HepG2 (cell line): ENCODE results near the gene HSPB6. TPM values are rescaled to one million over a fixed set of nuclear protein-coding genes. Genes with fewer than 3 reads are reported as not detected.

Source experiments
- ZBTB40 ChIP-seq, 2 experiments: fragments of 450-650 bp in 1 of 2; sonication (generic) in 1 of 2; formaldehyde crosslinking in 1 of 2; IDR thresholded peaks; 2 replicates each; pipeline versions ENCODE4 v1.6.1 to v1.8.0; 2016 to 2022; ENCODE audit warnings: antibody characterized with exemption in 1 of 2, mild to moderate bottlenecking in 1 of 2, missing genetic modification reagents in 1 of 2
- polyA plus RNA-seq, 8 experiments: library from polyadenylated mRNA; depleted of rRNA in 3 of 8; stranded (reverse) in 7 of 8; unstranded in 1 of 8; fragments of >200 nt; fragmentation: Illumina TruSeq in 4 of 8; extraction: Trizol in 4 of 8; gene quantifications; 2 replicates each; pipeline versions ENCODE4 v1.2.1 to v1.2.3, GENCODE V29; 2011 to 2016; ENCODE audit warnings: low read depth in 4 of 8, missing spikeins in 1 of 8, mixed read lengths in 1 of 8; ENCODE audit not compliant: insufficient read depth in 1 of 8
- total RNA-seq, 5 experiments: library from RNA; depleted of rRNA; stranded (reverse); fragments of >200 nt; fragmentation: Illumina TruSeq; extraction: Trizol; gene quantifications; 2 replicates each; pipeline ENCODE4 v1.2.3, GENCODE V29; 2016; ENCODE audit warnings: low read depth in 1 of 5

HSPB6 gene
- total and polyA plus RNA-seq, 2 of the 13 experiments (the other 11 are each of a cell fraction or from before 2014, with no cell fraction given): 0.18 TPM; not detected in 1

- TF ChIP-seq ZBTB40 (IDR thresholded peaks at IDR 0.05) (no peak), ZBTB40 (CRISPR knock-in tag; IDR thresholded peaks at IDR 0.05) (peak; percentile 30; the same call in 1 of the 2 replicates)
- TF ChIP-seq, all 625 proteins: peak for 3
Measured at GRCh38 chr19:35776102-35776788, 19.4 kb upstream of the HSPB6 start (continued).
